HG02981 (cell line): ENCODE results near the gene INMT.

Source experiments
- ATAC-seq: cut with Tn5 transposase; IDR thresholded peaks from one replicate; pipeline ENCODE4 v1.9.1; 2021; ENCODE audit warnings: mild to moderate bottlenecking, moderate library complexity; ENCODE audit not compliant: unreplicated experiment

The INMT gene

GRCh38 chr7:30750683-30751650 is 968 bp upstream of the INMT start:
- no peak for ATAC-seq

GRCh38 chr7:30752484-30752883 is 549 bp downstream of the INMT start:
- no peak for ATAC-seq

- no peak for ATAC-seq
Measured at GRCh38 chr7:30752979-30753378, 1.0 kb downstream of the INMT start.

GRCh38 chr7:30754315-30754877 is 2.5 kb downstream of the INMT start:
- ATAC-seq, result no peak

DNA sequence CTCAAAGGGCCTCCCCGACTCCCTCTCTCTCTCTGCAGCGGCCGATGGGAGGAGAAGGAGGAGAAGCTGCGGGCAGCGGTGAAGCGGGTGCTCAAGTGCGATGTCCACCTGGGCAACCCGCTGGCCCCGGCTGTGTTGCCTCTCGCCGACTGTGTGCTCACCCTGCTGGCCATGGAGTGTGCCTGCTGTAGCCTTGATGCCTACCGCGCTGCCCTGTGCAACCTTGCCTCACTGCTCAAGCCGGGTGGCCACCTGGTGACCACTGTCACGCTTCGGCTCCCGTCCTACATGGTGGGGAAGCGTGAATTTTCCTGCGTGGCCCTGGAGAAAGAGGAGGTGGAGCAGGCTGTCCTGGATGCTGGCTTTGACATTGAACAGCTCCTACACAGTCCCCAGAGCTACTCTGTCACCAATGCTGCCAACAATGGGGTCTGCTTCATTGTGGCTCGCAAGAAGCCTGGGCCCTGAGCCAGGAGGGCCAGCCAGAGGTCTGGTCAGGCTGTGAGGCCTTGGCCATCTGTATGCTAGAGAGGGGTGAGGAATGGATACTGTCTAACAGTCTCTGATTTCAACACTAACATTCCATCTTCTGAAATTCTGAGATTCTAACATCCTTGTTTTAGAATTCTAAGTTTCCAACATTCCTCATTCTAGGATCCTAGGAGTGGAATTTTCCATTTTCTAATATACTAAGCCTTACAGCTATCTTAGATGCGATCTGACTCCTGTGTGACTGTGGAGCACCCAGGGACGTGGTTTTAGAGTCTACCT is 3.6 kb downstream of the INMT start:
- no peak for ATAC-seq

- no peak for ATAC-seq
Measured at GRCh38 chr7:30757342-30757692, 5.4 kb downstream of the INMT start.

DNA sequence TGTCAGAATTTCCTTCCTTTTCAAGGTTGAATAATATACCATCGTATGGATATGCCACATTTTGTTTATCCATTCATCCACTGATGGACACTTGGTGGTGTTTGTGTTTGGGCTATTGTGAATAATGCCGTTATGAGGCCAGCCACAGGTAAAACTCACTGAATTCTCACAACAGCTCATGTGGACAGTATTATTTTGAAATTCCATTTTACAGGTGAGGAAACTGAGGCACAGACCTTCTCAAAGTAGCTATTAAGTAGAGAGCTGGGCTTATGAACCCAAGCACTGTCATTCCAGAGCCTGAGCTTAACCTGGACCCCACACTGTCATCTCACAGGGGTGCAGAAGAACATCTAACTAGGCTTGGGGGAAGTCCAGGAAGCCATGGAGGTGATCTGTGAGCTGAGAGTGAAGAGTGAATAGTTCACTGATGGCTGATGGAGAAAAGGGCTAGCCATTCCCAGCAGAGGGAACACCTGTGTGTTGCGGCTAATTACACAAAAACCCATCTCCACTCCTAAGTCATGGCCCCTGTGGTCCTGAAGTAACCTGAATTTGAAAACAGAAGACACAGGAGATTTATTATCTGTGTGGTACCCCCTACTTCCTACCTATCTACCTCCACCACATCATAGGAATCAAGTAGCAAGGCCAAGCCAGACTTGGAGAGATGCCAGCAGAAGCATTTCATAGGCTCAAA is 8.7 kb downstream of the INMT start:
- no peak for ATAC-seq

DNA sequence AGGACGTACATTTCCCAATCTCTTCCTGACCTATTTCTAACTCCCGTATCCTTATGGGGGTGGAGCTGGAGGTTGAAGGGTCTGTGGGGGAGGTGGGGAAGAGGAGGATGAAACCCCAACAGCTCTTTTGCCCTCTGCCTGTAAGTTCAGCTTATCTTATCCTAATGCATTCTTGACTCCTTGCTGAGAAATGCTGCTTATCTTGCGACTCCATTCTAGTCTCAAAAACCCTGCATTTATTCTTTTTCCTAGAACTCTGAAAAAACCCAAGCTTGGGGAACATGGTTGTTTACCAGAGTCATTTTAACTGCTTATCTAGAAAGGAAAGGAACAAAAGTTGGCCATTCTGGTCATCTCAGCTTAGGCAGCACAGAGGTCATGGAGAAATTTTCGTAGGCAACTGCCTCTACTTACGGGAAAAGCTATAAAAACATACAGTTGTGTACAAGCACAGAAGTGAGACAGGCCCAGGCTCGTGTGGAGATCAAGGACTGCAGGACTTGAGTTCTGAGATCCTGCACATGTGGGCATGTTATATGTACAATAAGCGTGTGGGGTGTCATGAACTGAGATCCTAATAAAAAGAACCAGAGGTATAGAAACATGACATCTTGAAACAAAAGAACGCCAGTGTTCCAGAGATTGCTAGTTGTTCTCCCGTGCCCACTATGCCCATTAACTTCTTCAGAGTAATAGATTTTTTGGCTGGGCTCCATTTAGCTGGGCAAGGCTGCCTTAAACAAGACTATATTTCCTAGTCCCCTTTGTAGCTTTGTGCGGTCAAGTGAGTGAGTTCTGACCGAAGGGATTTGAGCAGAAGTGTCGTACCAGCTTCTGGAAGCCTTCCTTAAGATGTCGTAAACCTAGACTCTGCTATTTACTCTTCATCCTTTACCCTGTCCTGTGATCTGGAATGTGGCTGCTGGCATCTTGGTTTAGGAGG is 9.6 kb downstream of the INMT start:
- ATAC-seq, result no peak

- ATAC-seq, result peak; percentile 78
Measured at GRCh38 chr7:30764030-30764975, 12.4 kb downstream of the INMT start.

- no peak for ATAC-seq
Measured at GRCh38 chr7:30765408-30765807, 13.5 kb downstream of the INMT start.

DNA sequence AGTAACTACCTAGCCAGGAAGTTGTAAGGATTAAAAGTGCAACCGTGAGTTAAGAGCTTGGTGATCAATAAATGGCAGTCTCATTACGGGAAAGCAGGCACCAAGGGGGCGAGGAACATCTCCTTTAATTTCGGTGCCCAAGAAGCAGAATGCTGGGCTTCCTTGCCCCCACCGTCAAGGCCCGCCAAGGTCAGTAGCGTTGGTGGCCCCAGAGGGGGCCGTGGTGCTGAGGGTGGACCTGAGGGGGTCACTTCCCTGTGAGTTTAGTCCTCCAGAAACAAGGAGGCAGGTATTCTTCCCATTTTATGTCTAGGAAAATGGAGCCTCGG is 18.9 kb downstream of the INMT start:
- no peak for ATAC-seq

GRCh38 chr7:30771174-30771879 is 19.4 kb downstream of the INMT start, which contains the start of gene MINDY4:
TSS of gene MINDY4 (plus strand) at chr7:30771417. CDS start at chr7:30771494, 77 bp downstream.
- ATAC-seq, result peak; percentile 90

DNA sequence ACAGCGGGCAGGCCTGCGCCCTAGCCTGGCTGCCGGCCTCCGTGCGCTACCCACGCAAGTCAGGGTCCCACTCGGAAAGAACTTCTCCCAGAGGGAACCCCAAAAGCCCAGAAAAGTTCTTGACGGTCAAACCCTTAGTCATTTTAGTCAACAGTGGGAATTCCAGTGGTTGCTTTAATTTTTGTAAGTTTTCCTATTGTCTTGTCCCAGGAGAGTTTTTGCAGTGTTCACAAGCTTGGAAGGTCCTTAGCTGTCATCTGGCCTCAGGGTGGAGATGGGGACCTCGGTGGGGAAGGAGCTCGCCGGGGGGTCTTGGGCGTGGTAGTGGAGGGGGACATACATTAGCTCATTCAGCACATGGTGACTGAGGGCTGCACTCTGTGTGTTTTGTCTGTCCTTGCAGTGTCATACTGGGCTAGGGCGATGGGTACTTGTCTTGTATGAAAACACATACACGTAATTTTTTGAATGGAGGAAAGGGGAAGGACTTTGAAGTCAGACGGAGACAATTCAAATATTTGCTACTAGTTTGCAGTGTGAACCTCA is 20.0 kb downstream of the INMT start:
- no peak for ATAC-seq

DNA sequence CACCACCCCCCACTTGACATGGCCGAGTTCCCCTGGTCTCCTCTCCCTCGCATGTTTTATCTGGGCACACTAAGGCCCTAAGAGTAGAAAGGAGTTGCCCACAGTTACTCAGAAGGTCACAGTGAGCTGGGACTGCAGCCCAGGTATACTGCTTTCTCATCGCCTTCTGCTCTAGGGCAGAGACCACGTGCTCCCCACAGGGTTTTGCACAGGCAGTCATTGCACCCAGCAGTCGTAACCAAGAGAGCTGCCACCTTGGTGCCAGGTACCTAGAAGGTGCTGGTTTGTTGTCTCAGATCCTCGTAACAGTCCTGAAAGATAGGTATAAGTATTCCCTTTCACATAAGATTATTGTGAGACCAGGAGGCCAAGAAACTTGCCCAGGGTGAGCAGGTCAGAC is 21.0 kb downstream of the INMT start:
- ATAC-seq, result no peak

DNA sequence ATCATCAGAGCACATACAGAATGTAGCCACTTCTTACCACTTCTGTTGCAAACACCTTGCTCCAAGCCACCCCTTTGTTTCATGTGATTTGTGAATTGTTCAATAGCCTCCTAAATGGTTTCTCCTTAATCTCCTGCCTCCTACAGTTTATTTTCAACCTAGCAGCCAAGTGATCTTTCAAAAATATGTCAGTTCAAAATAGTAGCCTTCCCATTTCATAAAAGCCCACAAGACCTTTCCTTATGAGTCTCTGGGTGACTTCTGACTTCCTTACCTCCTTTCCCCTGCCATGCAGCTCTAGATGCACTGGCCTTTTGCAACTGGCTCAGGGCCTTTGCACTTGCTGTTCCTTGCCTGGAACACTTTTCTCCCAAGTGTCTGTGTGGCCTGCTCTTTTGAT is 24.1 kb downstream of the INMT start:
- no peak for ATAC-seq

DNA sequence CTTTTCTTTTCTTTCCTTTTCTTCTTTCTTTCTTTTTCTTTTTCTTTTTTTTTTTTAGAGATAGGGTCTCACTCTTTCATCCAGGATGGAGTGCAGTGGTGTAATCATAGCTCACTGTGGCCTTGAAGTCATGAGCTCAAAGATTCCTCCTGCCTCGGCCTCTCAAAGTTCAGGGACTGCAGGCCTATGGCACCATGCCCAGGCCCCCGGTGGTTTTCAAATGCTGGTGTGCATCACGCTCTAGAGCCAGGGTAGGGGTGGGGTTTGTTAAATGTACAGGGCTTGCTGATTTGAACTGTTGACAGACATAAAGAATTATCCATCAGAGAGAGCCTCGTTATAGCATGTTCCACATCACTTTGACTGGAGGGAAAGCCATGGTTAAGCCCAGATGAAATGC is 25.0 kb downstream of the INMT start:
- no peak for ATAC-seq

DNA sequence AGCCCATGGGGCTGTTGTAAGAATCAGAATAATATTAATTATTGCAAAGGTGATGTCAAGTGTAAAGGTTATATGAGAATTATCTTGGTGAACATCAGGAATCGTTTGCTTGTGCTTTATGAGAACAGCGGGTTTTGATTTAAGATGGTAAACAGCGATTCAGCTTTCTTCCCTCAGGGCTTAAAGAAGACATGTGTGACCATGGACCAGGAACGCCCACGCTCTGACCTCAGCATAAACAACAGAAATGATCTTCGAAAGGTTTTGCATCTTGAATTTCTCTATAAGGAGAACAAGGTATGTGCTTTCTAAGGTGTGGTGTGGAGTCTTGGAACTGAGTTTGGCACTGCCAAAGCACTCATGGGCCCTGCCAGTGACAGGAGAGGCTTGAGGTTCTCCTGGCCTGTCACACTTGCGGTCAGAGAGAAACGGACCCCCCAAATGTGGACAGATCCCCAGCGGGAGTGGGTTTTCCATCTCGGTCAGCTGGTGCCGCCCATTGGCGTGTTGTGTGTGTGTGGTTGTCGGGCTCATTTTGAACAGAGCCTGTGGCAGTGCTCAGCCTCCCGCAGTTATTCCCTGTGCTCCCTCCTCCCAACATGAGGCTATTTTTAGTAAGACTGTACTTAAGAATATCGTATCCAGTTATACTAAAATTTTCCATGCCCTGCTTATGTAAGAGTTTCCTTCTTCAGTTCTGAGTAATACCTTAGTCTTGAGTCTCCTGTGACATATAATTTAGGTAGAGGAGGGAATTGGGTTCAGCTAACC is 26.5 kb downstream of the INMT start:
- no peak for ATAC-seq
